Activated CD4-positive, alpha-beta memory T cell treated with anti-CD3 and anti-CD28 coated beads for 36 hours (primary cell): Measurements from ENCODE around the gene KRTAP10-2. TPM values are rescaled to one million over a fixed set of nuclear protein-coding genes. Genes with fewer than 3 reads are reported as not detected.
"Not testable (repeated sequence)": the region's sequence is repeated elsewhere in the genome, so short reads cannot be mapped to it uniquely, and the experiment has no call there.

Source experiments
- CTCF ChIA-PET: fragments of 350-600 bp; sonication (Branson Sonifier 250); formaldehyde crosslinking; loops from one replicate; lab custom pipeline; 2021; ENCODE audit warnings: antibody characterized with exemption, inconsistent platforms; lab: Charles Lee
- POLR2A ChIA-PET: fragments of 350-600 bp; sonication (Branson Sonifier 250); formaldehyde crosslinking; loops from one replicate; lab custom pipeline; 2021; ENCODE audit warnings: antibody characterized with exemption; lab: Charles Lee
- DNase-seq: peaks from one replicate; pipeline ENCODE4 v3.0.0-alpha.2; 2020
- H3K27ac Mint-ChIP-seq: one replicate; pipeline ENCODE4 v1.8.0; 2021; ENCODE audit warnings: mixed read lengths
- H3K27me3 Mint-ChIP-seq: one replicate; pipeline ENCODE4 v1.8.0; 2021; ENCODE audit warnings: mixed read lengths
- H3K36me3 Mint-ChIP-seq: one replicate; pipeline ENCODE4 v1.8.0; 2021; ENCODE audit warnings: mixed read lengths
- H3K4me1 Mint-ChIP-seq: one replicate; pipeline ENCODE4 v1.8.0; 2021; ENCODE audit warnings: low read depth, mixed read lengths
- H3K4me3 Mint-ChIP-seq: one replicate; pipeline ENCODE4 v1.8.0; 2021; ENCODE audit warnings: mild to moderate bottlenecking, mixed read lengths
- H3K9me3 Mint-ChIP-seq: one replicate; pipeline ENCODE4 v1.8.0; 2021; ENCODE audit warnings: mixed read lengths
- intact Hi-C: fragments of 100-400 bp; cut with micrococcal nuclease; formaldehyde crosslinking; loops from one replicate; pipeline ENCODE4 v1.15.1; 2023
- total RNA-seq, 2 experiments: library from RNA; stranded (reverse); gene quantifications; one replicate each; pipeline ENCODE4 v1.2.3, GENCODE V29; 2021

Gene KRTAP10-2
- total RNA-seq, 2 experiments from 2014 or later = not detected

DNA sequence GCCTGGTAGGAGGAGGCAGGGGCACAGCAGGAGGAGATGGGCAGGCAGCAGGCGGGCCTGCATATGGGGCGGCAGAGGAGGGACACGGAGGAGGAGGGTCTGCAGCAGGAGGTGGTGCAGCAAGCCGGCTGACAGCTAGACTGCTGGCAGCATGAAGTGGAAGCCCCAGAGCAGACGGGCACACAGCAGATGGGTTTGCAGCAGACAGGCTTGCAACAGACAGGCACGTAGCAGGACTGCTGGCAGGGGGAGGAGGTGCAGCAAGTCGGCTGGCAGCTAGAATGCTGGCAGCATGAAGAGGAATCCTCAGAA lies 28.5 kb upstream of the KRTAP10-2 start:
- no peak overlapping the region for H3K4me3 Mint-ChIP-seq
- DNase-seq = no peak
- CTCF ChIA-PET = no interaction called here

GRCh38 chr21:44579056-44579832 lies 27.9 kb upstream of the KRTAP10-2 start:
- ChIA-PET CTCF (no interaction called here), POLR2A (no interaction called here)
- H3K9me3 Mint-ChIP-seq = peaks cover 33% of the 10 kb centered on the region
- DNase-seq = no peak
- intact Hi-C loops = no loop called here
- H3K4me1 Mint-ChIP-seq = peaks cover 12% of the 10 kb centered on the region
- peaks cover 1% of the 10 kb centered on the region for H3K27me3 Mint-ChIP-seq
- H3K36me3 Mint-ChIP-seq = peaks cover 4% of the 10 kb centered on the region
- H3K27ac Mint-ChIP-seq = no peak overlapping the region
- H3K4me3 Mint-ChIP-seq = no peak overlapping the region

More for the DNA sequence above, 28.5 kb upstream of the KRTAP10-2 start:
- Mint-ChIP-seq H3K4me1 (peaks cover 15% of the 10 kb centered on the region), H3K9me3 (peaks cover 33% of the 10 kb centered on the region), H3K27me3 (no peaks in the 10 kb centered on the region), H3K27ac (no peak overlapping the region), H3K36me3 (peaks cover 4% of the 10 kb centered on the region)
- POLR2A ChIA-PET = no interaction called here
- intact Hi-C loops = loop anchor here (10.0 kb wide), 1 partner anchor 75 kb away; the partner anchor contains the start of genes KRTAP12-3 and KRTAP12-4

DNA sequence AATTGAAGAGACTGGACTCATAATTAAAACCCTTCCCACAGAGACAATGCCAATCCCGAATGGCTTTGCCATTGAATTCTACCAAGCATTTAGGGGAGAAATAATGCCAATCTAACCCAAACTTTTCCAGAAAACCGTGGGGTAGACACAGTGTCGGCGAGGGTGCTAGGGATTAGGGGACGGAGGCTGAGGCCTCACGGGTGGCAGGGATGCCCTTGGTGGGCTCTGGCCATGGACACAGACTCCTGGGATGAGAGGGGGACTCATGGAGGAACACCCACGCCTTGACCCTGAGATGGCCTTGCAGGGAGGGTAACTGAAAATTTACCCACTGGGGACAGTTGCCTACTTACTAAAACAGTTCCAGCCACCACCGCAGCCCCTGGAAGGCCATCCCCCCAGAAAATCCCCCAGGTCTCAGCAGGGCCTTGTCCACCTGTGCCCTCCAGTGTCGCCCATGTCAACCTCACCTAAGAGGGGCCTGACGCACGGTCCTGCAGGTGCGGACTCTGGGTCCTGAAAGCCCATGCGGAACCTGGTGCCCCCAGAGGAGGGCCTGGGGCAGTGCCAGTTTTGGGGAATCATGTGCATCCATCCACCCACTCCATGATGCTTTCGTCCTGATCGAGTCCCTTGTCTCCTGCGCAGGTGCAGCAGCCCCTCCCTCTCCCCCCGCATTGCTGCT lies 27.2 kb upstream of the KRTAP10-2 start:
- POLR2A ChIA-PET = no interaction called here
- Mint-ChIP-seq H3K27ac (no peak overlapping the region), H3K36me3 (peaks cover 4% of the 10 kb centered on the region), H3K9me3 (peaks cover 33% of the 10 kb centered on the region), H3K27me3 (peaks cover 1% of the 10 kb centered on the region), H3K4me1 (peaks cover 5% of the 10 kb centered on the region), H3K4me3 (no peak overlapping the region)
- CTCF ChIA-PET = no interaction called here
- DNase-seq = no peak
- intact Hi-C loops = no loop called here

GRCh38 chr21:44576025-44576420 lies 24.7 kb upstream of the KRTAP10-2 start:
- CTCF ChIA-PET = no interaction called here
- intact Hi-C loops = no loop called here
- Mint-ChIP-seq H3K4me3 (no peak overlapping the region), H3K4me1 (no peaks in the 10 kb centered on the region), H3K27me3 (peaks cover 1% of the 10 kb centered on the region), H3K9me3 (peaks cover 28% of the 10 kb centered on the region), H3K36me3 (peaks cover 3% of the 10 kb centered on the region), H3K27ac (no peak overlapping the region)
- no peak for DNase-seq
- POLR2A ChIA-PET = no interaction called here

- no peak overlapping the region for H3K27ac Mint-ChIP-seq
- CTCF ChIA-PET = no interaction called here
- POLR2A ChIA-PET = no interaction called here
Observed at GRCh38 chr21:44575307-44576024, 24.2 kb upstream of the KRTAP10-2 start.

DNA sequence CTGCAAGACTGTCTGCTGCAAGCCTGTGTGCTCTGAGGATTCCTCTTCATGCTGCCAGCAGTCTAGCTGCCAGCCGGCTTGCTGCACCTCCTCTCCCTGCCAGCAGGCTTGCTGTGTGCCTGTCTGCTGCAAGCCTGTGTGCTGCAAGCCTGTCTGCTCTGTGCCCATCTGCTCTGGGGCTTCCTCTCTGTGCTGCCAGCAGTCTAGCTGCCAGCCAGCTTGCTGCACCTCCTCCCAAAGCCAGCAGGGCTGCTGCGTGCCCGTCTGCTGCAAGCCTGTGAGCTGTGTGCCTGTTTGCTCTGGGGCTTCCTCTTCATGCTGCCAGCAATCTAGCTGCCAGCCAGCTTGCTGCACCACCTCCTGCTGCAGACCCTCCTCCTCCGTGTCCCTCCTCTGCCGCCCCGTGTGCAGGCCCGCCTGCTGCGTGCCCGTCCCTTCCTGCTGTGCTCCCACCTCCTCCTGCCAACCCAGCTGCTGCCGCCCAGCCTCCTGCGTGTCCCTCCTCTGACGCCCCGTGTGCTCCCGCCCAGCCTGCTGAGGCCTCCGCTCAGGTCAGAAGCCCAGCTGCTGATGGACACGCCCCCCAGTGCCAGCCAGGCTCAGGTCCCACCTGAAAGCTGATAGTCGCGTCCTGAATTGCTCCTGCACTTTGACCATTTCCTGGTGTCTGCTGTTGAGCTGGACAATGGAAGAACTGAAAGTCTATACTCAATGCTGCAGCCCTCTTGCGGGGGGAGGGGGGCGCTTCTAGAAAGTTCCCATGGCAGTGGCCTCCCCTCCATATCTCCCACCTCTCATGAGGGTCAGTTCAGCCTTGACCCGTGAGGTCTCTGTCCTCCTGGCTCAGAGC lies 23.4 kb upstream of the KRTAP10-2 start:
- Mint-ChIP-seq H3K27ac (no peak overlapping the region), H3K4me3 (no peak overlapping the region), H3K4me1 (no peaks in the 10 kb centered on the region), H3K27me3 (peaks cover 1% of the 10 kb centered on the region), H3K9me3 (peaks cover 22% of the 10 kb centered on the region), H3K36me3 (peaks cover 2% of the 10 kb centered on the region)
- ChIA-PET CTCF (no interaction called here), POLR2A (no interaction called here)
- DNase-seq = no peak
- intact Hi-C loops = no loop called here

More at GRCh38 chr21:44575307-44576024, 24.2 kb upstream of the KRTAP10-2 start:
- peaks cover 2% of the 10 kb centered on the region for H3K36me3 Mint-ChIP-seq
- no peak overlapping the region for H3K4me3 Mint-ChIP-seq
- H3K4me1 Mint-ChIP-seq = no peaks in the 10 kb centered on the region
- no peak for DNase-seq
- intact Hi-C loops = no loop called here
- H3K9me3 Mint-ChIP-seq = peaks cover 24% of the 10 kb centered on the region
- peaks cover 1% of the 10 kb centered on the region for H3K27me3 Mint-ChIP-seq

- CTCF ChIA-PET = interaction anchor here (0.6 kb wide), 1 partner anchor 20 kb away, joined by 3 read pairs; no protein-coding TSS in a partner anchor
- H3K27ac Mint-ChIP-seq, POLR2A ChIA-PET: not testable (repeated sequence)
Observed at GRCh38 chr21:44573630-44574456, 22.5 kb upstream of the KRTAP10-2 start, which contains the start of gene KRTAP10-4. TSS of gene KRTAP10-4 (plus strand) at chr21:44573729. CDS start at chr21:44573759, 30 bp downstream.

GRCh38 chr21:44572959-44573583 lies 21.8 kb upstream of the KRTAP10-2 start:
- intact Hi-C loops = no loop called here
- H3K27me3 Mint-ChIP-seq = peaks cover 1% of the 10 kb centered on the region
- H3K36me3 Mint-ChIP-seq = peaks cover 2% of the 10 kb centered on the region
- no peak overlapping the region for H3K27ac Mint-ChIP-seq
- no peaks in the 10 kb centered on the region for H3K4me1 Mint-ChIP-seq
- no peak for DNase-seq
- POLR2A ChIA-PET = no interaction called here
- no peak overlapping the region for H3K4me3 Mint-ChIP-seq
- CTCF ChIA-PET = interaction anchor here (0.6 kb wide), 1 partner anchor 20 kb away, joined by 3 read pairs; no protein-coding TSS in a partner anchor
- peaks cover 22% of the 10 kb centered on the region for H3K9me3 Mint-ChIP-seq

More at GRCh38 chr21:44573630-44574456, 22.5 kb upstream of the KRTAP10-2 start, which contains the start of gene KRTAP10-4:
- peaks cover 22% of the 10 kb centered on the region for H3K9me3 Mint-ChIP-seq
- H3K27me3 Mint-ChIP-seq, H3K36me3 Mint-ChIP-seq, intact Hi-C loops, DNase-seq, H3K4me1 Mint-ChIP-seq, H3K4me3 Mint-ChIP-seq: not testable (repeated sequence)

- H3K36me3 Mint-ChIP-seq = no peaks in the 10 kb centered on the region
- no peak overlapping the region for H3K4me3 Mint-ChIP-seq
- H3K27me3 Mint-ChIP-seq = peaks cover 1% of the 10 kb centered on the region
- DNase-seq = no peak
- POLR2A ChIA-PET = no interaction called here
- H3K4me1 Mint-ChIP-seq = no peaks in the 10 kb centered on the region
- intact Hi-C loops = no loop called here
- CTCF ChIA-PET = no interaction called here
- no peak overlapping the region for H3K27ac Mint-ChIP-seq
- H3K9me3 Mint-ChIP-seq = peaks cover 13% of the 10 kb centered on the region
Observed at GRCh38 chr21:44571844-44572782, 20.8 kb upstream of the KRTAP10-2 start.

DNA sequence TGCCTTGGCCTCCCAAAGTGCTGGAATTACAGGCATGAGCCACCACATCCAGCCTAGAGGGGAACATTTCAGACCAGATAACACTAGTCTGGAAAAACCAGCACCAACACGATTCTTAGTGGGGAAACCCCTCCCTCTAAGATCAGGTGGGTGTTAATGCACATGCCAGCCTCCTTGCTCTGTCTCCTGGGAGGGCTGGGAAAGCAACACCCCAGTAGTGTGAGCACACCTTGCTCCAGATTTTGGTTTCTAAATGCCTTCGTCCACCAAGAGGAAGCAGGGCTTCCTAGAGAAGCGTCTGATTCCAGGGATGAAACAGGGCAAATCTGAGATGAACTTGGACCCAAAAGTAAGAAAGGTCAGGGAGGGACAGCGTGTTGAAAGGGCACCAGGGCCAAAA lies 20.0 kb upstream of the KRTAP10-2 start:
- H3K27ac Mint-ChIP-seq = no peak overlapping the region
- H3K9me3 Mint-ChIP-seq = peaks cover 6% of the 10 kb centered on the region
- H3K27me3 Mint-ChIP-seq = peaks cover 1% of the 10 kb centered on the region
- intact Hi-C loops = no loop called here
- H3K4me3 Mint-ChIP-seq = no peak overlapping the region
- ChIA-PET POLR2A (no interaction called here), CTCF (no interaction called here)
- no peaks in the 10 kb centered on the region for H3K36me3 Mint-ChIP-seq
- no peaks in the 10 kb centered on the region for H3K4me1 Mint-ChIP-seq
- DNase-seq = no peak
